Measurements from ENCODE around the gene PRPF38B.

Gene PRPF38B

GRCh38 chr1:108750476-108751181 is 58.5 kb downstream of the PRPF38B start:
- Histone ChIP-seq H3K27ac (ENCODE audit: low read depth, low read length) (no peak overlapping the region), H3K4me3 (ENCODE audit: low read depth in 1 of 2, low read length in 2 of 2) (no peak overlapping the region), H3K36me3 (ENCODE audit: insufficient read depth, low read length) (peaks cover 21% of the 10 kb centered on the region), H3K27me3 (ENCODE audit: control insufficient read depth in 1 of 2, insufficient read depth in 2 of 2, low read length in 2 of 2) (no peaks in the 10 kb centered on the region), H3K9me3 (ENCODE audit: low read length) (no peaks in the 10 kb centered on the region), H3K4me1 (ENCODE audit: insufficient read depth, low read length) (peaks cover 27% of the 10 kb centered on the region), H3K9ac (ENCODE audit: low read length) (no peak overlapping the region)

Measured in muscle layer of colon (tissue), 2 donors.